HG02884 (cell line): Measurements from ENCODE around the gene IPPK.

Experiments
- ATAC-seq: cut with Tn5 transposase; IDR thresholded peaks from one replicate; pipeline ENCODE4 v1.9.1; 2021; ENCODE audit warnings: mild to moderate bottlenecking, moderate library complexity; ENCODE audit not compliant: unreplicated experiment

The IPPK gene

GRCh38 chr9:92696619-92697018 lies 26.7 kb upstream of the IPPK start:
- no peak for ATAC-seq

- ATAC-seq, result no peak
Measured at GRCh38 chr9:92686954-92687353, 17.0 kb upstream of the IPPK start.

- ATAC-seq, result no peak
Measured at GRCh38 chr9:92685022-92685421, 15.1 kb upstream of the IPPK start.

GRCh38 chr9:92682269-92682668 lies 12.3 kb upstream of the IPPK start:
- no peak for ATAC-seq

- no peak for ATAC-seq
Measured at GRCh38 chr9:92680166-92681119, 10.5 kb upstream of the IPPK start.

- no peak for ATAC-seq
Measured at GRCh38 chr9:92679413-92680165, 9.7 kb upstream of the IPPK start.

- no peak for ATAC-seq
Measured at GRCh38 chr9:92671323-92671722, 1.4 kb upstream of the IPPK start.

- no peak for ATAC-seq
Measured at GRCh38 chr9:92669527-92669889, 423 bp downstream of the IPPK start.

GRCh38 chr9:92668746-92669526 lies 995 bp downstream of the IPPK start:
- ATAC-seq, result no peak

GRCh38 chr9:92666912-92667532 lies 2.9 kb downstream of the IPPK start:
- ATAC-seq, result no peak

GRCh38 chr9:92666236-92666635 lies 3.7 kb downstream of the IPPK start:
- no peak for ATAC-seq

- ATAC-seq, result no peak
Measured at GRCh38 chr9:92665836-92666235, 4.1 kb downstream of the IPPK start.

- ATAC-seq, result no peak
Measured at GRCh38 chr9:92664394-92665152, 5.4 kb downstream of the IPPK start.

- no peak for ATAC-seq
Measured at GRCh38 chr9:92663951-92664350, 6.0 kb downstream of the IPPK start.

GRCh38 chr9:92663126-92663525 lies 6.8 kb downstream of the IPPK start:
- ATAC-seq, result no peak

- no peak for ATAC-seq
Measured at GRCh38 chr9:92661743-92662142, 8.2 kb downstream of the IPPK start.

GRCh38 chr9:92661127-92661526 lies 8.8 kb downstream of the IPPK start:
- ATAC-seq, result no peak

- no peak for ATAC-seq
Measured at GRCh38 chr9:92660266-92660665, 9.7 kb downstream of the IPPK start.

- ATAC-seq, result no peak
Measured at GRCh38 chr9:92659601-92660000, 10.3 kb downstream of the IPPK start.

GRCh38 chr9:92658611-92659010 lies 11.3 kb downstream of the IPPK start:
- ATAC-seq, result no peak
